Mammary epithelial cell (primary cell): Measurements from ENCODE around the gene KIF1B.

Experiments used
- EZH2 ChIP-seq: IDR thresholded peaks from 2 replicates; pipeline ENCODE4 v1.6.1; 2012; ENCODE audit warnings: low read length, inconsistent platforms, borderline replicate concordance
- TF ChIP-seq, protein P1 (sequence below), 2 donors: IDR thresholded peaks in 1 of 2; conservative IDR thresholded peaks in 1 of 2; 2 replicates each; pipeline ENCODE4 v1.5.1; 2011 to 2012; ENCODE audit warnings: inconsistent platforms in 2 of 2, low read length in 2 of 2, mild to moderate bottlenecking in 2 of 2, control low read depth in 1 of 2, low read depth in 1 of 2; ENCODE audit not compliant: insufficient read depth in 1 of 2; ENCODE audit errors: extremely low read depth in 1 of 2

DNA sequence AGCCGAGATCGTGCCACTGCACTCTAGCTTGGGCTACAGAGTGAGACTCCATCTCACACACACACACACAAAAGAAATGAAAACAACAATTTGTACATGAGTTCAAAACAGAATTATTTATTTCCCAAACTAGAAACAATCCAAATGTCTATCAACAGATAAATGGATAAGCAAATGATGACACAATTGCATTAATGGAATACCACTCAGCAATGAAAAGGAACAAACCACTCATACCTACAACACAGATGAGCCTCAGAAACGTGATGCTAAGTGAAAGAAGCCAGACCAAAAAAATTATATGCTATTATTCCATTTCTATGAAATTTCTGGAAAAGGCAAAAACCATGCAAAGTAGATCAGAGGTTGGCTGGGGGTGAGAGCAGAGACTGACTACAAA lies 186.5 kb downstream of the KIF1B start:
- TF ChIP-seq, protein P1, sequence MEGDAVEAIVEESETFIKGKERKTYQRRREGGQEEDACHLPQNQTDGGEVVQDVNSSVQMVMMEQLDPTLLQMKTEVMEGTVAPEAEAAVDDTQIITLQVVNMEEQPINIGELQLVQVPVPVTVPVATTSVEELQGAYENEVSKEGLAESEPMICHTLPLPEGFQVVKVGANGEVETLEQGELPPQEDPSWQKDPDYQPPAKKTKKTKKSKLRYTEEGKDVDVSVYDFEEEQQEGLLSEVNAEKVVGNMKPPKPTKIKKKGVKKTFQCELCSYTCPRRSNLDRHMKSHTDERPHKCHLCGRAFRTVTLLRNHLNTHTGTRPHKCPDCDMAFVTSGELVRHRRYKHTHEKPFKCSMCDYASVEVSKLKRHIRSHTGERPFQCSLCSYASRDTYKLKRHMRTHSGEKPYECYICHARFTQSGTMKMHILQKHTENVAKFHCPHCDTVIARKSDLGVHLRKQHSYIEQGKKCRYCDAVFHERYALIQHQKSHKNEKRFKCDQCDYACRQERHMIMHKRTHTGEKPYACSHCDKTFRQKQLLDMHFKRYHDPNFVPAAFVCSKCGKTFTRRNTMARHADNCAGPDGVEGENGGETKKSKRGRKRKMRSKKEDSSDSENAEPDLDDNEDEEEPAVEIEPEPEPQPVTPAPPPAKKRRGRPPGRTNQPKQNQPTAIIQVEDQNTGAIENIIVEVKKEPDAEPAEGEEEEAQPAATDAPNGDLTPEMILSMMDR (conservative IDR thresholded peaks at IDR 0.05 in 1 of 2, IDR thresholded peaks at IDR 0.05 in 1 of 2; ENCODE audit: extremely low read depth in 1 of 2, insufficient read depth in 1 of 2, low read depth in 1 of 2, low read length in 2 of 2), result no peak
- TF ChIP-seq EZH2, result no peak
